Retina (tissue), 1 donor: ENCODE data around the gene CALML3.

Experiments used
- DNase-seq: peaks from one replicate; pipeline ENCODE4 v3.0.0-alpha.2; 2016

CALML3 gene

DNA sequence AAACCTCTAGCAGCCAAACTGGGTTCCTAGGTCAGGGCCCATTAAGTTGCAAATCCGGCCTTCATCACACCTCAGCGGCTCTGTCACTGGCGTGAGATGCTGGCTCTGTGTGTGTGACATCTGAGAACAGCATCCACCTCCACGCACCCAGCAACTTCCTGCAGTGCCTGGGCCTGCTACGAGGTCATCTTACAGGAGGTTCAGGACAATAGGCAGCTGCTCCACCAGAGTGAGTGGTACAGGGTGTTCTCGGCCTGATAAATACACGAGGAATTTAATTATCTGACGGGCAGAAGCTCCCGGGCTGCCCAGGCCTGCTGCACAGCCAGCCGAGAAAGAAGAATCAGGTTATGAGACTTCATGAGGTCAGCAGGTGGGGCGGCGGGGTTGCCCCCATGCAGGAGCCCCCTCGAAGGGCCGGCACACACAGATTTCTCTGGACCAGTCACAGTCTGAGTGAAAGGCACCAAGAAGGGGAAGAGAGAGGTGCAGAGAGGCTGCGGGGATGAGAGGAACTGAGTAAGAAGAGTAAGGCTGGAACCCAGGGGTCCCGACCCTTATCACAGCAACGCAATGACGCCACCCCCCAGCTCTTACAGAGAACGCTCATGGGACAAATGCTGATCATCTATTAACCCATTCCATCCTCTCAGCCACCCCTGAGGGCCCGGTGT is 49.3 kb downstream of the CALML3 start:
- DNase-seq, result peak; percentile 31

DNA sequence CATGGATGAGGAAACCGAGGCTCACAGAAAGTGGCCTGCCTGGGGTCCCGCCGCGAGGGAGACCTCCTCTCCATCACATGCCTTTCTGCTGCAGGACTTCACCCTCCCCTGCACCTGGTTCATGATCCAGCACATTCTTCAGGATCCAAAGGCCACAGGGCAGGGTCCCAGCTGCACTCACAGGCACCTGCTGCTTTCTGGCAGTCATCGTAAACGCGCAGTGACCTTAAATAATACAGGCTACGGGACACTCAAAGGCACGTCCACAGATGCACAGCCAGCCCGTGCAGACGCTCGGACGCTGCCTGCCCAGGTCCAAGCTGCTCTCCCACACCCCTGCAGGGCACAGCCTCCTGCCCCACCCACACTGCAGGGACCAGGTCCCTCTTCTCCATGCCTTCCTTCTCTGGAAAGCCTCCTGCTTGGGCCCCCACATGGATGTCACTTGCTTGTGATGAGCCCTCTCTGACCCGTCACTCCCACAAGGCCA is 49.9 kb downstream of the CALML3 start:
- DNase-seq, result peak; percentile 28

DNA sequence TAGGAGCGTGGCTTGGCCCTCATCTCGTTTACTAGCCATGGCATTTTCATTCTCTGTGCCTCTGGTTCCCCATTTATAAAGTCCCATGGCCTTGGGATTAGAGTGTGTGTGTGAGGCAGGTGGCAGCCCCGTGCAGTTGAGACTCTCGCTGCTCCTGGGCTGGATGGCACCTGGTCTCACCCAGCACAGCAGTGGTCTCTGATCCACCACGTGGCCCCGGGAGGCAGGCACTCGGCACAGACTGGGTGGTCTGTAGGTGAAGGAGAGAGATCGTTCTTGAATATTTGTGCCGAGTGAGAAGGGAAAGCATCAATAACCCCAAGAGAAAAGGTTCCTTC is 50.4 kb downstream of the CALML3 start:
- DNase-seq, result peak; percentile 27

DNA sequence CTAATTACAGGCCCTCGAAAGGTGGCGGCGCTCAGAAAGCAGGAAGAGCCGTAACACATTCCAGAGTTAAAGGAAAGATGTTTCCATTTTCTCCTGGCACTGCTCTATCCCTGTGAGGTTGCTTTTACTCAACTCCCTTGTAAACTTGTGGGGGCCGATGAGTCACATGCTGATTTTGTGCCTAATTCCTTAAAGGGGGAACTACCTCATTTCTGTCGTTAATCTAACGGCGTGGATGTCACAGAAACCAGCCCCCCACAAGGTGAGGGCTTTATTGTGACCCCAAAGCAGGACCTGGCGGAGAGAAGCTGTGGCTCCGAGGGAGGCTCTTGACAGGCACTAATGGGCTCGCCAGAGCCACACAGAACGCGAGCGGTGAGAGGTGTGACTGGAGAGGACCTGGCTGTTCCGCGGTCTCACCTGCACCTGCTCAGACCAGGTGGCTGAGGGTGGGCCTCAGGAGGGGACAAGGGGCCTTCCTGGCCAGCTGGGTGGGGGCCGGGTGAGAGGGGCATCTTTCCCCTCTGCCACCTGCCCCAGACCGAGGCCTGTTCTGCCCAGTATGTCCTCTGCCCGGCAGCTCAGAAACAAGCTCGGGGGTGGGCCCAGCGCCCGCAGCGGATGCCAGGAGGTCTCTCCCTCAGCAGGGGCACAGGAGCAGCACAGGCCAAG is 50.9 kb downstream of the CALML3 start:
- DNase-seq, result no peak

DNA sequence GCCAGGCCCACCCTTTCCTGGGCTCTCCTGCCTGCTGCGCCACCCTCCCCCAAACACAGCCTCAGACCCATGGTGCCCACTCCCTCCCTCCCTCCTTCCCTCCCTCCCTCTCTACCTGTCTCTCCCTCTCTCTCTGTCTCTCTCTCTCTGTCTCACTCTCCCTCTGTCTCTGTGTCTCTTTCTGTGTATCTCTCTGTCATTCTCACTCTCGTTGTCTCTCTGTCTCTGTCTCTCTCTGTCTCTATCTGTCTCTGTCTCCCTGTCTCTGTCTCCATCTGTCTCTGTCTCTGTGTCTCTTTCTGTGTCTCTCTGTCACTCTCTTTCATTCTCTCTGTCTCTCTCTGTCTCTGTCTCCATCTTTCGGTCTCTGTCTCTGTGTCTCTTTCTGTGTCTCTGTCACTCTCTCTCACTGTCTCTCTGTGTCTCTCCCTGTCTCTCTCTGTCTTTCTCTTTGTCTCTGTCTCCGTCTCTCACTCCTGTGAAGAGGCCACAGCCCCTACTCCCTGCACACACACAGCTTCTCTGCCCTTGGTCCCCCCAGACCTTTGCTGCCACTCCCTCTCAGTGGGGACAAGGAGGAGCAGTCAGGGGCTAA is 51.5 kb downstream of the CALML3 start:
- no peak for DNase-seq
